CD4-positive, alpha-beta memory T cell (primary cell): Measurements from ENCODE around the gene AKT1. TPM values are rescaled to one million over a fixed set of nuclear protein-coding genes. Genes with fewer than 3 reads are reported as not detected.

Source experiments
- CTCF ChIA-PET: fragments of 350-600 bp; sonication (Branson Sonifier 250); formaldehyde crosslinking; loops from one replicate; lab custom pipeline; 2021; ENCODE audit warnings: inconsistent platforms; ENCODE audit not compliant: partially characterized antibody; lab: Charles Lee
- POLR2A ChIA-PET: fragments of 350-600 bp; sonication (Branson Sonifier 250); formaldehyde crosslinking; loops from one replicate; lab custom pipeline; 2021; ENCODE audit not compliant: partially characterized antibody; lab: Charles Lee
- DNase-seq, 5 donors: peaks; one replicate each; pipeline versions ENCODE4 v3.0.0 to v3.0.0-alpha.2; 2020 to 2022; ENCODE audit warnings: mixed read lengths in 1 of 5
- H3K27ac ChIP-seq: one replicate; pipeline ENCODE4 v1.7.0; 2013; ENCODE audit warnings: low read depth, low read length
- H3K27me3 ChIP-seq: 2 replicates; pipeline ENCODE4 v1.7.0; 2013; ENCODE audit warnings: mild to moderate bottlenecking, low read length, moderate library complexity; ENCODE audit not compliant: insufficient read depth
- H3K36me3 ChIP-seq: 2 replicates; pipeline ENCODE4 v1.7.0; 2013; ENCODE audit warnings: mild to moderate bottlenecking, low read length, moderate library complexity; ENCODE audit not compliant: insufficient read depth
- H3K4me1 ChIP-seq: 2 replicates; pipeline ENCODE4 v1.7.0; 2013; ENCODE audit warnings: mild to moderate bottlenecking, low read length, moderate library complexity; ENCODE audit not compliant: insufficient read depth
- H3K4me3 ChIP-seq, 2 donors: one replicate each; pipeline ENCODE4 v1.7.0; 2013; ENCODE audit warnings: low read length in 2 of 2, mild to moderate bottlenecking in 1 of 2
- H3K9me3 ChIP-seq, 2 donors: one replicate each; pipeline ENCODE4 v1.7.0; 2013; ENCODE audit warnings: low read length in 2 of 2, control low read depth in 1 of 2; ENCODE audit not compliant: control insufficient read depth in 1 of 2
- H3K27ac Mint-ChIP-seq, 7 donors: one replicate each; pipeline ENCODE4 v1.8.0; 2020 to 2021; ENCODE audit warnings: mixed read lengths in 7 of 7, mild to moderate bottlenecking in 6 of 7, inconsistent platforms in 3 of 7, moderate library complexity in 3 of 7
- H3K27me3 Mint-ChIP-seq, 2 donors: one replicate each; pipeline ENCODE4 v1.8.0; 2020 to 2021; ENCODE audit warnings: mixed read lengths in 2 of 2
- H3K36me3 Mint-ChIP-seq, 2 donors: one replicate each; pipeline ENCODE4 v1.8.0; 2020 to 2021; ENCODE audit warnings: mixed read lengths in 2 of 2, inconsistent platforms in 1 of 2, mild to moderate bottlenecking in 1 of 2
- H3K4me1 Mint-ChIP-seq, 4 donors: one replicate each; pipeline ENCODE4 v1.8.0; 2020 to 2021; ENCODE audit warnings: mixed read lengths in 4 of 4, mild to moderate bottlenecking in 1 of 4
- H3K4me3 Mint-ChIP-seq, 8 donors: one replicate each; pipeline ENCODE4 v1.8.0; 2020 to 2021; ENCODE audit warnings: mixed read lengths in 8 of 8, mild to moderate bottlenecking in 7 of 8, moderate library complexity in 6 of 8, inconsistent platforms in 3 of 8
- H3K9me3 Mint-ChIP-seq, 8 donors: one replicate each; pipeline ENCODE4 v1.8.0; 2020 to 2021; ENCODE audit warnings: mixed read lengths in 8 of 8, mild to moderate bottlenecking in 5 of 8, inconsistent platforms in 3 of 8, moderate library complexity in 1 of 8
- intact Hi-C: fragments of 100-400 bp; cut with micrococcal nuclease; formaldehyde crosslinking; loops from one replicate; pipeline ENCODE4 v1.15.1; 2023
- polyA plus RNA-seq, 2 donors: library from polyadenylated mRNA; unstranded; fragments of 300-500 nt; fragmentation: Illumina TruSeq; gene quantifications; one replicate each; pipeline ENCODE4 v1.2.3, GENCODE V29; 2021
- total RNA-seq, 2 experiments: library from RNA; stranded (reverse); gene quantifications; one replicate each; pipeline ENCODE4 v1.2.3, GENCODE V29; 2021

Gene AKT1
- total and polyA plus RNA-seq, 4 experiments from 2014 or later = 5.3 to 90.5 (median 56.1) TPM

DNA sequence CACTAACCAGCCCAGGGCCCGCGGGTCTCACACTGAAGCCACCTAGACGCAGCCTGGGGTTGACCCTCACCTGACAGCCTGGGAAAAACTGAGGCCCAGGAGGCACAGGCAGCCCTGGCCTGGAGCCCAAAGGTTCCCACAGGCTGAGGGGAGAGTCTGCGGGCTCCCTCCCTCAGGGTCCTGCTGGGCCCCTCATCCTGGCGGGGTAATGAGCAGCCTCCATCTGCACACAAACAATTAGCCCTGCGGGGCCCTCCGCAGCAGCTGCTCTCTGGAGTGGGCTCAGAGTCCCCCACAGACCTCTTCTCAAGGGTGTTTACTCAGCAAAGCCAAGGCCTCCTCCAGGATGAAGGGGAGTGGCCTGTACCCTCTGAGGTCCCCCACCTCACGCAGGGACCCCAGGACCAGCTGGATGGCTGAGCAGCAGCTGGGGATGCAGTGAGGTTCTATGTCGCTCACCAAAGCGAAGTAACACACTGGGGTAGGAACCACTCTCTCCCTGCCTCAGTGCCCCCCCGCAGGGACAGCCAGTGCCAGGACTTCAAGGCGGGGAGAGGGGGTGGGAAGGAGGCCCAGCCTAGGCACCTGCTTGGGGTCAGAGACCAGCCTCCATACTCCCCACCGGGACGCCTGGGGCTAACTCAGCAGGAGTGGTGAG, 7.3 kb downstream of the AKT1 start:
- H3K9me3 ChIP-seq = no peaks in the 10 kb centered on the region
- Mint-ChIP-seq H3K27me3 (no peaks in the 10 kb centered on the region), H3K27ac (peak overlapping the region in 1 of 7 donors; percentile 6), H3K4me1 (peaks cover 5 to 31% (median 17%) of the 10 kb centered on the region in 4 donors), H3K4me3 (no peak overlapping the region), H3K9me3 (no peaks in the 10 kb centered on the region), H3K36me3 (peaks cover 0 to 4% of the 10 kb centered on the region in 2 donors)
- H3K4me3 ChIP-seq = no peak overlapping the region
- H3K36me3 ChIP-seq = peaks cover 6% of the 10 kb centered on the region
- peak in 1 of 5 donors; percentile 16 for DNase-seq
- CTCF ChIA-PET = no interaction called here
- peaks cover 33% of the 10 kb centered on the region for H3K4me1 ChIP-seq
- H3K27ac ChIP-seq = no peak overlapping the region
- no peaks in the 10 kb centered on the region for H3K27me3 ChIP-seq
- intact Hi-C loops = no loop called here
- POLR2A ChIA-PET = interaction anchor here (0.6 kb wide), 1 partner anchor 59 kb away, joined by 3 read pairs; no protein-coding TSS in a partner anchor

DNA sequence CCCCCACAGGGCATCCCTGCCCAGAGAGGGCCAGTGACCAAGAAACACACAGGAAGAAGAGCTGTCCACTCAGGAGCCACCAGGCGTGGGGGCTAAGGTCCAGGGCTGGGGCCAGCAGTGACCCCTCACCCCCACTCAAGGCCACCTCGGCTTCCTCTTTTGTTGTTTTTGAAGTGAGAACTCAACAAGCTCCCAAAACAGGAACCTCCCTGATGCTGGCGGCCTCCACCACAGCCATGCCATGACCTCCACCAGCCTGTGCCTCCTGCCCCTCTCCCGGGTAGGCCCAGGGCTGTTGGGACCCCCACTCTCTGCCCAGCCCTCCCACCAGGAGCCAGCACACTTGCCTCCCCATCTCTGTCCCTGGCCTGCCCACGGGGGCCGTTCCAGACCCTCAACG, 7.8 kb downstream of the AKT1 start:
- H3K4me1 ChIP-seq = peaks cover 28% of the 10 kb centered on the region
- no peak for DNase-seq
- H3K4me3 Mint-ChIP-seq = no peak overlapping the region
- no peaks in the 10 kb centered on the region for H3K9me3 ChIP-seq
- H3K27me3 Mint-ChIP-seq = no peaks in the 10 kb centered on the region
- peaks cover 3 to 26% (median 14%) of the 10 kb centered on the region in 4 donors for H3K4me1 Mint-ChIP-seq
- ChIA-PET CTCF (no interaction called here), POLR2A (interaction anchor here (0.6 kb wide), 1 partner anchor 59 kb away, joined by 3 read pairs; no protein-coding TSS in a partner anchor)
- peaks cover 0 to 4% of the 10 kb centered on the region in 2 donors for H3K36me3 Mint-ChIP-seq
- H3K27ac ChIP-seq = no peak overlapping the region
- intact Hi-C loops = no loop called here
- no peaks in the 10 kb centered on the region for H3K27me3 ChIP-seq
- peaks cover 6% of the 10 kb centered on the region for H3K36me3 ChIP-seq
- H3K9me3 Mint-ChIP-seq = no peaks in the 10 kb centered on the region
- no peak overlapping the region for H3K4me3 ChIP-seq
- peak overlapping the region in 1 of 7 donors; percentile 6 for H3K27ac Mint-ChIP-seq

DNA sequence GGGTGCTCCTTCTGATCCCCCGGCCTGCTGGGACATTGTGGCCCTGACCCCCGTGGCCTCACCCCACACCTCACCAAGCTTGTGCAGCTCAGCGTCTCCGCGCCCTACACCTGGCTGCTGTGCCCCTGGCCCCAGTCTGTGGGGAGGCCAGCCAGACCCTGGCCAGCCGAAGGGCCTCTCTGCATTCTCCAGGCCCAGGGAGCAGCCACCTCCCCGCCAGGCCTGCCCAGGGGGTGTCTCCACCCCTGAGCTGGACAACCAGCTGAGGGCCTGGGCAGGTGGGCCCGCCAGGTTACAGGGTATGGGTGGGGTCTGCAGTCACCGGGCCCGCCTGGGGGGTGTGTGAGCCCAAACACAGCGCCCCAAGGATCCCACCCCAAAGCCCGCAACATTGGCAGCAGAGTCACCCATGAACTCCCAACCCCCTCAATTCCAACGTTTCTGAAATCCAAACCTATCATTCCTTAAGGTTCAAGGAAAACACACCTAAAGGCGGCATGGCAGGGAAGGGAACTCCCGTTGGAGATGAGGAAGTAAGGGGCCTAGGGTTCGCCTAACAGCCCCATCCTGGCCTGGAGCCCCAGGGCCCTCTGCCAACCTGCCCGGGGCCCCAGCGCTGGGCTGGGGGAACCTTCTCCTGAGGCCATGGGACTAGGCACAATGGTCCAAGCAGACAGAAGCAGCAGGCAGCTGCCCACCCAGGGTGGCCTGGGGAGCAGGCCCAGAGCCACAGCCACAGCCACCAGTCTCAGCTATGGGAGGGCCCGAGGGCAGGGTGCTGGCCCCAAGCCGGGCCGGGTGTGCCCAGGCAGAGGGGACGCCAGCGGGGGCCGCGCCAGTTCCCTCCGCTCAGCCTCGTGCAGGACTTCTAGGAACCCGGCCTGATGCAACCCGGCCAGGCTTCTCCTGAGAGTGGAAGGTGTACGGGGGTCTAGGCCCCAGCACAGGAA, 8.5 kb downstream of the AKT1 start:
- no peaks in the 10 kb centered on the region for H3K9me3 Mint-ChIP-seq
- intact Hi-C loops = no loop called here
- H3K27me3 ChIP-seq = no peaks in the 10 kb centered on the region
- no peak overlapping the region for H3K27ac Mint-ChIP-seq
- peaks cover 6% of the 10 kb centered on the region for H3K36me3 ChIP-seq
- H3K4me1 Mint-ChIP-seq = peaks cover 2 to 22% (median 12%) of the 10 kb centered on the region in 4 donors
- DNase-seq = peak in 1 of 5 donors; percentile 38
- ChIA-PET CTCF (interaction anchor here (1.0 to 1.5 kb wide), 2 partner anchors 19 to 21 kb away, joined by 3 read pairs; no protein-coding TSS in a partner anchor), POLR2A (interaction anchor here (1.2 kb wide), 1 partner anchor 14 kb away, joined by 5 read pairs; the partner anchor contains the start of gene ZBTB42)
- H3K4me3 ChIP-seq = no peak overlapping the region
- H3K27ac ChIP-seq = no peak overlapping the region
- no peaks in the 10 kb centered on the region for H3K9me3 ChIP-seq
- H3K4me1 ChIP-seq = peaks cover 25% of the 10 kb centered on the region
- H3K36me3 Mint-ChIP-seq = peaks cover 0 to 4% of the 10 kb centered on the region in 2 donors
- no peak overlapping the region for H3K4me3 Mint-ChIP-seq
- no peaks in the 10 kb centered on the region for H3K27me3 Mint-ChIP-seq

DNA sequence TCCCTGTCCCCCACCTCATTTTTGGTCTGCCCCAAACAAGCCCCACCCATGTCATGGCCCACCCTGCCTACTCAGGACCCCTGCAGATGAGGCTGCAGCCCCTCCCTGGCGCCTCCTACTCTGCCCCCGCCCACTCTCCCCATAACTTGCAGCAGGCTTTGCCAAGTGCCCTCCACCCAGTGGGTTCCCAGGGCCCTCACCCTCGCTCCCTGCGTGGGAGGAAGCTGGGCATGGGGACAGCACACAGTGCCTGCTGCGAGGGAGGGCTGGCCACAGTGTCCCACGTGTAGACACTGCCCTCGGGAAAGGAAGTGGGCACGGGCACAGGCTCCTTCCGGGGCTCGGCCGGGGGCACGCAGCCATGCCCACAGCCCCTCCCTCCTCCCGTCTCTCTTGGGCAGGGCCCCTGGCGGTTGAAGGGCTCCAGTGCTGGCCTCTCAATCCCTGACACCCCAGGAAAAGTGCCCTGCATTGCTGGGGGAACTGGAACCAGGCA, 9.4 kb downstream of the AKT1 start:
- ChIA-PET POLR2A (interaction anchor here (1.2 kb wide), 1 partner anchor 14 kb away, joined by 5 read pairs; the partner anchor contains the start of gene ZBTB42), CTCF (interaction anchor here (1.0 to 1.5 kb wide), 2 partner anchors 18 to 20 kb away, joined by 3 read pairs; no protein-coding TSS in a partner anchor)
- Histone ChIP-seq H3K9me3 (no peaks in the 10 kb centered on the region), H3K27ac (no peak overlapping the region), H3K4me1 (peaks cover 25% of the 10 kb centered on the region), H3K27me3 (no peaks in the 10 kb centered on the region), H3K4me3 (no peak overlapping the region), H3K36me3 (peaks cover 6% of the 10 kb centered on the region)
- no peaks in the 10 kb centered on the region for H3K9me3 Mint-ChIP-seq
- H3K4me3 Mint-ChIP-seq = no peak overlapping the region
- intact Hi-C loops = no loop called here
- H3K4me1 Mint-ChIP-seq = peaks cover 2 to 15% (median 9%) of the 10 kb centered on the region in 4 donors
- H3K36me3 Mint-ChIP-seq = peaks cover 0 to 2% of the 10 kb centered on the region in 2 donors
- peak in 1 of 5 donors; percentile 38 for DNase-seq
- no peaks in the 10 kb centered on the region for H3K27me3 Mint-ChIP-seq
- H3K27ac Mint-ChIP-seq = no peak overlapping the region

DNA sequence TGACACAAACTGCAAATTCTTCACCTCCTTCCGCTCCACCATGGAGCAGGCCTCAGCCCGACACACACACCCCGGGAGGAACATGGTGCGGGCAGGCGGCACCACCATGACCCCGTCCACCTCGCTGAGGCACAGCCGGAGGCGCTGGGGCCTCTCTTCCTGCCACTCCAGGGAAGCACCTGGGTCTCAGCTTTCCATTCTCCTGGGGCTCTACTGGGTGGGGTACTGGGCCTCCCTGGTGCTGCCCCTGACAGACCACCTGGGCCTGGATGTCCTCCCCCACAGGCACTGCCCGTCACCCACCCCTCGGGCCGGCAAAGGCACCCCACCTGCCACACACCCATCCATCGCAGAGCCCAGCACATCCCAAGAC, 9.9 kb downstream of the AKT1 start:
- Mint-ChIP-seq H3K36me3 (peaks cover 0 to 2% of the 10 kb centered on the region in 2 donors), H3K4me3 (no peak overlapping the region), H3K4me1 (peaks cover 3 to 11% (median 9%) of the 10 kb centered on the region in 4 donors), H3K27ac (no peak overlapping the region), H3K27me3 (no peaks in the 10 kb centered on the region), H3K9me3 (no peaks in the 10 kb centered on the region)
- CTCF ChIA-PET = interaction anchor here (1.0 to 1.5 kb wide), 2 partner anchors 10 to 20 kb away, joined by 3 read pairs; no protein-coding TSS in a partner anchor
- H3K27me3 ChIP-seq = no peaks in the 10 kb centered on the region
- H3K4me1 ChIP-seq = peaks cover 25% of the 10 kb centered on the region
- H3K4me3 ChIP-seq = no peak overlapping the region
- intact Hi-C loops = no loop called here
- no peak overlapping the region for H3K27ac ChIP-seq
- POLR2A ChIA-PET = no interaction called here
- H3K36me3 ChIP-seq = peaks cover 3% of the 10 kb centered on the region
- DNase-seq = no peak
- H3K9me3 ChIP-seq = no peaks in the 10 kb centered on the region

DNA sequence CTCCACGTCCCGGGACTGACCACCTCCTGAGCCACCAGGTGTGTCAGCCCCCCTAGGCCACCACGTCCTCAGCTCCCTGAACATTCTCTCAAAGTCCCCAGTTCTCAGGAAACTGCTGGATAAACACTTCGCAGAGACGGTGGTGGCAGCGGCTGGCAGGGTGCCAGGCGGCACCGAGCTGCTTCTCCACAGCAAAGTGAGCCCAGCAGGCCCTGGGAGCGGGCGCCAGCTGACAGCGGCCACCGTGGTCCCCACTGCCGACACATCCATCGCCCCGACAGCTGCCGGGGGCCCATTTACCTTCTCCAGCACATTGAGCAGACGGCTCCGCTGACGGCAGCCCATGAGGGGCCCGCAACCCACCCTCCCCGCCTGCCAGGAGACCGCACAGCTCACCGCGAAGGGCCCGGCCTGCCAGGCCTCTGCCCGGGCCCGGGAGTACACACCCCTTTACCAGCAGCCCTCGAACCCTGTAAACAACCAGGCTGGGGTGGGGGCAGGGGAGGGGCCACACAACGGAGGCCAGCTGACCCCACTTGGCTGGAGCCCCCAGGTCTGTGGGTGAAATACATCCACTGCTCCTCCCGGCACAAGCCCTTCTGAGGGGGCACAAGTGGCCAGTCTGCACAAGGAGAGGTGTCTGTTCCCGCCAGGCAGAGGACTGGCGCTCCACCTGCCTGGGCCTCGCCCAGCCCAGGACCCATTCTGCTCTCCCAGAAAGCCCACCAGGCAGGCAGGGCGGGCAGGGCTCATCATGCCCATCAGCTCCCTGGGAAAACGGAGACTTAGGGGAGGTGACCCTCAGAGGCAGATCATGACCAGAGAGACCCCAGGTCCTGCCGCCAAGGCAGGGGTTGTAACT, 10.5 kb downstream of the AKT1 start:
- peaks cover 0 to 2% of the 10 kb centered on the region in 2 donors for H3K36me3 Mint-ChIP-seq
- peak in 1 of 5 donors; percentile 16 for DNase-seq
- H3K9me3 Mint-ChIP-seq = no peaks in the 10 kb centered on the region
- Histone ChIP-seq H3K27ac (no peak overlapping the region), H3K4me3 (no peak overlapping the region), H3K27me3 (no peaks in the 10 kb centered on the region), H3K36me3 (no peaks in the 10 kb centered on the region), H3K4me1 (peaks cover 25% of the 10 kb centered on the region), H3K9me3 (no peaks in the 10 kb centered on the region)
- ChIA-PET CTCF (interaction anchor here (1.0 to 1.5 kb wide), 2 partner anchors 10 to 19 kb away, joined by 3 read pairs; no protein-coding TSS in a partner anchor), POLR2A (interaction anchor here (0.9 to 1.3 kb wide), 2 partner anchors 32 to 41 kb away, joined by 3 read pairs; partner anchors contain the start of gene SIVA1)
- peaks cover 3 to 11% (median 9%) of the 10 kb centered on the region in 4 donors for H3K4me1 Mint-ChIP-seq
- intact Hi-C loops = no loop called here
- H3K27ac Mint-ChIP-seq = no peak overlapping the region
- H3K27me3 Mint-ChIP-seq = no peaks in the 10 kb centered on the region
- H3K4me3 Mint-ChIP-seq = no peak overlapping the region
